Endothelial cell of hepatic sinusoid (primary cell): Measurements from ENCODE around the gene TUBGCP6.
"Not testable (repeated sequence)": the region's sequence is repeated elsewhere in the genome, so short reads cannot be mapped to it uniquely, and the experiment has no call there.

Experiments used
- in situ Hi-C: cut with HindIII; loops from 2 replicates; pipeline ENCODE4 v1.10.0; 2017; ENCODE audit warnings: low sequenced_read_pairs

TUBGCP6 gene

DNA sequence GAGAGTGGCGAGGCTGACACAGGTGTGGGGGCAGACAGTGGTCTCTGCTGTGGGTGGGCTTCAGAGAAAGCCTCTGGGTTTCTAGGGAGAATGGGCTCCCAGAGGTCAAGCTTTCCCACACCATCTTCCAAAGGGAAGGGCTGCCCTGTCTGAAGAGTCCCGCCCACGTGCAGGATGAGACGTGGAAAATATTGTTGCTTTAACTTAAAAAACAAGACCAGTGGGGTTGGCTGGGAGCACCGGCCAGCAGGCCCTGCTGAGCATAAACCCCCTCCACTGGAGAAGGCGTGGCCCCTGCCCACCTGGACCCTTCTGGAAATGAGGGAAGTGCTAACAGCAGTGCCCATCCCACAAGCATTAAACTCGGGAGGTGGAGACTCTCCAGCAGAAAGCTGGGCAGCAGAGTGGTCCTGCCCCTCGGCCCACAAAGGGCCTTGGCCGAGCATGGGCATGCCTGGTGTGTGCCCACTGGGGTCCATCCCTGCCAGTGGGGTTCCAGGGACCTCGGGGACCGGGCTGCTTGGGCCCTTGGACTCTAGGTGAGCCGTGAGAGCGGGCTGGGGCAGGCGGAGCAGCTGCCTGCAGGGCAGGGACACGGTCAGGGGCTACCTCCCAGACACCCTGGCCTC is 28.7 kb downstream of the TUBGCP6 start:
- in situ Hi-C loops, result loop anchor here (10.0 kb wide), 1 partner anchor 139 kb away; no protein-coding TSS in a partner anchor

DNA sequence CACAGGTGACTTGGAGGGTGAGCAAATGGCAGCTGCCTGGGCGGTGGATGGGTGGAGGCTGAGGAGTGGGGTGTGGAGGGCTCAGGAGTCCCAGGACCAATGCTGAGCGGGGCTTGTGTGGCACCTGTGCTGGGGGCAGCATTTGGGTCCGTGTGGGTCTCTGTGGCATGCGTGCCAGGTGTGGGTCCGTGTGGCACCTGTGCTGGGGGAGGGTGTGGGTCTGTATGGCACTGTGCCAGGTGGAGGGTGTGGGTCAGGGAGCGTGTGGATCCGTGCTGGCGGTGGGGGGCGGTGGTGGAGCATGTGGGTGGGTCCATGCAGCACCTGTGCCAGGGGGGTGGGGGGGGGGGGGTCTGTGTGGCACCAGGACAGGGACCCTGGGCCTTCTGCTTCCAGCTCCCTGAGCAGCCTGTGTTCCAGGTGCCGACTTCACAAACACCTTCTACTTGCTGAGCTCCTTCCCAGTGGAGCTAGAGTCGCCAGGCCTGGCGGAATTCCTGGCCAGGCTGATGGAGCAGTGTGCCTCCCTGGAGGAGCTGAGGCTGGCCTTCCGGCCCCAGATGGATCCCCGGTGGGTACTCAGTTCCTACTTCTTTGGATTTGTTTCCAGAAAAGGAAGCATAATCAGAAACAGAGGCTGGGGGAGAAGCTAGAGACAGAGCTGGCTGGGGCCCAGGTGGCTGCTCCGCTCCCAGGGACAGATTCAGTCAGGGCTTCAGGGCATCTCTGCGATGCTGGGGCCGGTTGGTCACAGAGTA is 29.3 kb downstream of the TUBGCP6 start:
- in situ Hi-C loops, result loop anchor here (10.0 kb wide), 1 partner anchor 139 kb away; no protein-coding TSS in a partner anchor

DNA sequence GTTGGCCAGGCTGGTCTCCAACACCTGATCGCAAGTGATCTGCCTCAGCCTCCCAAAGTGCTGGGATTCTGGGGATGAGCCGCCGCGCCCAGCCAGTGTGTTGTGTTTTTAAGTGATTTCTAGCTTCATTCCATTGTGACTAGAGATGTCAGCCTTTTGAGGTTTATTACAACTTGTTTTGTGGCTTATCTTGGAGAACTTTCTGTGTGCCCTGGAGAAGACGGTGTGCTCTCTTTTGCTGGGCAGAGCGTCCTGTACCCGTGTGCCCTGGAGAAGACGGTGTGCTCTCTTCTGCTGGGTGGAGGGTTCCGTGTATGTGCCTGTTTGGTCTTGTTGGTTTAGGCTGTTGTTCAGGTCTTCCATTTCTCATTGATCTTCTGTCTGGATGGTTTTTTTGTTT is 31.6 kb downstream of the TUBGCP6 start:
- in situ Hi-C loops, result loop anchor here (10.0 kb wide), 1 partner anchor 142 kb away; no protein-coding TSS in a partner anchor

DNA sequence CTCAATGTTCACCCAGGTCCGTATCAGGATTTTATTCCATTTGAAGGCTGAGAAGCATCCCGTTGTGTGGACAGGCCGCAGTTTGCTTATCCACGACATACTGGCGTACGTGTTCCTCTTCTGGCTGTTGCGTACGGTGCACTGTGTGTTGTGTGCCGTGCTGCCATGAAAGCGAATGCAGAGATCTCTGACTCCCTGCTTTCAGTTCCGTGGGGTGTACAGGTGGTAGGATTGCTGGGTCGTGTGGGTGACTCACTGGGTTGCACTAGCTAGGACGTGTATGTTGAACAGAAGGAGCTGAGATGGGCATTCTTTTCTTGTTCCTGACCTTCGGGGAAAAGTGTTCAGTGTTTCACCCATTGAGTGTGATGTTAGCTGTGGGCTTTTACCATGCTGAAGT is 33.7 kb downstream of the TUBGCP6 start:
- in situ Hi-C loops, result loop anchor here (10.0 kb wide), 1 partner anchor 144 kb away; no protein-coding TSS in a partner anchor

DNA sequence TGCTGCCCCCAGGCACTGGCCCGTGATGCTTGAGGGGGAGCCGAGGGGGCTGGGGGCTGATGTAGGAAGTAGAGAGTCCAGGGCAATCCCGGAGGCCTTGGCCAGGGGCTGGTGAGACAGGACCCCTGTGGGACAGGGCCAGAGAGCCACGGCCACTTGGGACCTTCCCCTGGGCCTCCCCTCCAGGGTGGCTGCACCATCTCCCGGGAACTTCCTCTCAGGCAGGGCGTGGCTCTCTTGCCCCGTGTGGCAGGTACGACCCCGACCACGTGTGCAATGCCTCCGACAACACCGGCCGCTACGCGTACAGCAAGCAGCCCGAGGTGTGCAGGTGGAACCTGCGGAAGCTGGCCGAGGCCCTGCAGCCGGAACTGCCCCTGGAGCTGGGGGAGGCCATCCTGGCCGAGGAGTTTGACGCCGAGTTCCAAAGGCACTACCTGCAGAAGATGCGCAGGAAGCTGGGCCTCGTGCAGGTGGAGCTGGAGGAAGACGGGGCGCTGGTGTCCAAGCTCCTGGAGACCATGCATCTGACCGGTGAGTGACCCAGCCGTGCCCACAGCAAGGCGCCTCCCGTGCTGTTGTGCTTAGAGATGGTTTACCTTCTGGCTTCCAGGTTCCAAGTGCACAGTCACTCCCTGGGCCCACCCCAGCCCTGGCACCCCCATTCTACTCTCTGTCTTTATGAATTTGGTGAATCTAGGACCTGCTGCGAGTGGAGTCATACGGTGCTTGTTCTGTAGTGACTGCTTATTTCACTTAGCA is 34.3 kb downstream of the TUBGCP6 start:
- in situ Hi-C loops, result loop anchor here (10.0 kb wide), 1 partner anchor 144 kb away; no protein-coding TSS in a partner anchor

DNA sequence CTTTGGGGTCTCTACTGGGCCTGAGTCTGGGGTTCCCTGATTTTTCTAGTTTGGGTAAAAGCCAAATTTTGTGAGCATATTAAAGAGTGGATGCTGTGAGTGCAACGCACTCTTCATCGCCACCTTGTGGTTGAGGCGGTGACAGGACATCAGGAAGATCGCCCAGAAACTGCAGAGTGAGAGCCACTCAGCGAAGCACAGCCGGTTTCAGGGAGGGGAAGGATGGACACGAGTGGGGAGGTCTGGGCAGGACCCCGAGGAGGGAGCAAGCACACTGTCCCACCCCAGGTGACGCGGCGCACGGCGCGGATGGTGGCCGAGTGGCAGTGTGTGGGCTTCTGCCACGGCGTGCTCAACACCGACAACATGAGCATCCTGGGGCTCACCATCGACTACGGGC is 34.9 kb downstream of the TUBGCP6 start:
- in situ Hi-C loops, result loop anchor here (10.0 kb wide), 1 partner anchor 145 kb away; no protein-coding TSS in a partner anchor

DNA sequence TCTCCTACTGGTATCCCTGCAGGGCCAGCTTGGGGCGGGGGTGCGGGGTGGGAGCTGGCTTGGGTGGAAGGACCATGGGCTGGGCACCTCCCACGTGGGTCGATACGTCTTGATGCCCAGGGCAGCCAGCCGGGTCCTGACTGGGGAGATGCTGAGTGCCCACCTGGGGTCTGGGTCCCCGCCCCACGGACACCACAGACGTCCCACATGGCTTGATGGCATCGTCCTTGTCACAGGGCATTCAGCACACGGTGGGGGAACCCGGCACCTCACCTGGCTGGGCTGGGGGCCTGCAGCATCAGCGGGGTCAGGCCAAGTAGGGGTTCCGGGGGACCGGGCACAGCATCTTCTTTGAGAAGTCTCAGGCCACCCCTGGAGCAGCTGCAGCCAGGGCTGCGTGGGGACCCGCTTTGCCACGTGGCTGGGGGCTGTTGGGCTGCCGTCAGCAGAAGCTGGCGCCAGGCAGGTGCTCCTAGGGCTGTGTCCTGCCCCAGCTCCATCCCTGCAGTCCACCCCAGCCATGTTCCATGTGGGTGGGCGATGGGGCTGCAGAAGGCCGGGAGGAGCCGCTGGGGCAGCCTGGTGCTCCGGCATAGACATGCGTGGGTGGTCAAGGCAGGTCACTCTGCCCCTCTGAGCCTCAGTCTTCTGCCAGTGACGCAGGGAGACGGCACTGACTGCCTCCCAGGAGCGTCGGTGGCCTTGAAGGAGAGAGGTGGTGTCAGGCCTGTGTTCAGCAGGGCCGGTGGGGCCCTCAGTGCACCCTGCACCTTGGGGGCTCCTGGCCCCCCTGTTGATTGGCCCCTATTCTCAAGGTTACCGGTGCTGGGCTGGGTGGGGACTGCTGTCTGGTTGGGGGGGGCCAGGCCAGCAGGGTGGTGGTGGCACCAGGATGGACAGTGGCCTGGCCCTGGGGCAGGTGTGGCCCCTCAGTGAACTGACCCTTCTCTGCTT is 35.6 kb downstream of the TUBGCP6 start:
- in situ Hi-C loops, result no loop called here

DNA sequence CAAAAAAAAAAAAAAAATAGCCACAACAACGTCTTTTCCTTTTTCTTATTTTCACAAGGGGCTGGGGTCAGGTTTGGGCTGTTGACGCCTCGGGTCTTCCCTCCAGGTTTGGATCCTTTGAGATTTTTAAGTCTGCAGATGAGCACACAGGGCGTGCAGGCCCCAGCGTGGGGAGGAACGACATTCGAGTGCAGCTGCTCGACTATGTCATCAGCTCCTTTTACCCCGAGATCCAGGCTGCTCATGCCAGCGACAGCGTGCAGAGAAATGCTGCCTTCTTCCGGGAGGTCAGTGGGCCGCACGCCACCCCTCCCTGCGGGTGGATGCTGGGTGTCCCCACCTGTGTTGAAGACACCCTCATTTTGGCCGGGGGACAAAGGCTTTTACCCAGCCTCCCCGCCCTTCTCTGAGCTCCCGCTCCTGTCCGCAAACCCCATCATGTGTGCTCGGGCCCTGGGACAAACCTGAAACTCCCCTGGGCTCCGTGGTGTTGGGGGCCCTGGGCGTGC is 36.3 kb downstream of the TUBGCP6 start:
- in situ Hi-C loops, result no loop called here

DNA sequence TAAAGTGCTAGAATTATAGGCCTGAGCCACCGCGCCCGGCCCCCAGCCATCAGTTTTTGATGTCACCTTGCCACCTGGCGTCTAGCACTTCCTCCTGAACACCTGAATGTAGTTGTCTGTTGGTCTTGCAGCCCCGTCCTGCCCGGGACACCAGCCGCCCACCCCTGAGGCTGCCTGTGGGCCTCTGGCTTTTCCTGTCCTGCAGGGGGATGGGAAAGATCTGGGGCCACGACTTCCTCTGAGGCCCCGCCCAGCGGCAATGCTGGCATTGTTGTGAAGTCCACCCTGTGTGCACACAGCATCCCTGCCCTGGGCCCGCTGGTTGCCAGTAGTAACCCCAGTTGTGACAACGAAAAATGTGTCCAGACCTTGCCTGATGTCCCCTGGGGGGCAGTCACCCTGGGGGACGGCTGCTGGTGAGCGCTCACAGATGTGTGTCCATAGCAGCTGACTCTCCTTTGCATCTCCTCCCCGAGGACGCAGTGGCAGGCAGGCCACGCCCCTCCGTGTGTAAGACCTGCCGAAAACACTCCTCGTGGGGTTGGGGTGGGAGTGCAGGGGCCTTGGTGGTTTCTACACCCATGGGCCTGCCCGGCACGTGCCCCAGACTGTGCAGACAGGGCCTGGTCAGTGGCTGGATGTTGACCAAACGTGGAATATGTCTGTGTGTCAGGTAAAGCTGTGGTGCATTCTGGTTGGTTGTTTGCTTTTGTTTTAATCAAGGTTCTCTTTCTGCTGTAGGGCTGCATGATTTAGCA is 37.3 kb downstream of the TUBGCP6 start:
- in situ Hi-C loops, result no loop called here

DNA sequence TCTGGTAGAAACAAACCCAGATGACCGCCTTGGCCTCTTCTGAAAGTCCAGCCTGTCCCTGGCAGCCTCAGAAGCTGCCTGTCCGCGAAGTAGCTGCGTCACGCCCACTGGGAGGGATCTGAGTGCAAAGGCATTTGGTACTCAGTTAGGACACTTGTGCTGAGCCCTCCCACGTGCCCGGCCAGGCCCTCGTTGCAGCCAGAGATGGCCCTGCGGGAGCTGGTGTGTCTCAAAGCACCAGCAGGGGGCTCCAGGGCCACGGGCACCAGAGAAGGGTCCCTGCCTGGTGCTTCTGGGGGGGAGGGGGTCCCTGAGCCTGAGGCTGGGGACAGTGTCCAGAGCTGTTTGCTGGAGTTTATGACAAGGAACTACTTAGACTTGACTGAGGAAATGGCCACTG is 38.2 kb downstream of the TUBGCP6 start:
- in situ Hi-C loops, result no loop called here

DNA sequence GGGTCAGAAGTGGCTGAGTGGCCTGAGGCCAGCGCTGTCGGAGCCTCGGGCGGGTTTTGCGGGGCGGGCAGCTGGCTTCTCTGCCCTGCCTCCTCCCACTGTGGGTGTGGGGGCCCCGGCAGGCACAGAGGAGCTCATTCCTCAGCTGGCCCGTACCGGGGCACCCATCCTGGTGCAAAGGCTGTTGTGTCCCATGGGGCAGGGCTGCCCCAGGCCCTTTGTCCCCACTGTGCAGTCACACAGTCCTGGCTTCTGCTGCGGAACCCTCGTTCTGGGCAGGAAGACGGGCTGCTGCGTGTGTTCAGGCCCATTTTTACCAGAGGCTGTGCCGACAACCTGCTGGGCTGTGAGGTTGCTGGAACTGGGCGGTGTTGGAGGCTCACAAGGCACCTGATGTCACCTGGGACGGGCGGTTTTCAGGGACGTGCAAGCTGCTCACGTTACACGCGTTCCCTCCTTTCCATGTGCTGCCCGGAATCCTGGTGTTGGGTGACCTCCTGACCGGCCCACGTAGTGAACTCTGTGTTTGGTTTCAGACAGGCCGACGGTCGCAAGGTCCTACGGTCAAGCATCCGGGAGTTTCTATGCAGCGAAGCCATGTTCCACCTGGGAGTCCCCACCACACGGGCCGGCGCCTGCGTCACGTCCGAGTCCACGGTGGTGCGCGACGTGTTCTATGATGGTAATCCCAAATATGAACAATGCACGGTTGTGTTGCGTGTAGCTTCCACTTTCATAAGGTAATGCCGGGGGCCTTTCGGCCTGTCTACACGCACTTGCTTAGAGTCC is 38.8 kb downstream of the TUBGCP6 start:
- in situ Hi-C loops, result no loop called here

DNA sequence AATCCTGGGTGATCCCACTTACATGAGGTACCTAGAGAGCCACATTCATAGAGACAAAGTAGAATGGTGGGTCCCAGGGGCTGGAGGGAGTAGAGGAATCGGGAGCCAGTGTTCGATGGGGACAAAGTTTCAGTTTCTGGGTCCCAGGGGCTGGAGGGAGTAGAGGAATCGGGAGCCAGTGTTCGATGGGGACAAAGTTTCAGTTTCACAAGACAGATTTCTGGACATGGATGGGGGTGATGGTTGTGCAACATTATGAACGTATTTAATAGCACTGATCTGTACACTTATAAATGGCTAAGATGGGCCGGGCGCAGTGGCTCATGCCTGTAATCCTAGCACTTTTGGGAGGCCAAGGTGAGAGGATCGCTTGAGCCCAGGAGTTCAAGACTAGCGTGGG is 39.8 kb downstream of the TUBGCP6 start:
- in situ Hi-C loops, result not testable (repeated sequence)

DNA sequence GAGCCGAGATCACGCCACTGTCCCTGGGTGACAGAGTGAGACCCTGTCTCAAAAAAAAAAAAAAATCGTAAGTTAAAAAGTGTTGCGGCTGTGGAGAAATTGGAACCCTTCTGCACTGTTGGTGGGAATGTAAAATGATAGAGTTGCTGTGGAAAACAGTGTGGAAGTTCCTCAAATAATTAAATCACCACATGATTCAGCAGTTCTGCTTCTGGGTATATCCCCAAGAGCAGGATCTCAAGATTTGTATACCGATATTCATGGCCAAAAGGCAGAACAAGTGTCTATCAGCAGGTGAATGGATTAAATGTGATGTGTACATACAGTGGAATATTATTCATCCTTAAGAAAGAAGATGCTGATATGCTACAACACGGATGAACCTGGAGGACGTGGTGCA is 40.3 kb downstream of the TUBGCP6 start:
- in situ Hi-C loops, result no loop called here

DNA sequence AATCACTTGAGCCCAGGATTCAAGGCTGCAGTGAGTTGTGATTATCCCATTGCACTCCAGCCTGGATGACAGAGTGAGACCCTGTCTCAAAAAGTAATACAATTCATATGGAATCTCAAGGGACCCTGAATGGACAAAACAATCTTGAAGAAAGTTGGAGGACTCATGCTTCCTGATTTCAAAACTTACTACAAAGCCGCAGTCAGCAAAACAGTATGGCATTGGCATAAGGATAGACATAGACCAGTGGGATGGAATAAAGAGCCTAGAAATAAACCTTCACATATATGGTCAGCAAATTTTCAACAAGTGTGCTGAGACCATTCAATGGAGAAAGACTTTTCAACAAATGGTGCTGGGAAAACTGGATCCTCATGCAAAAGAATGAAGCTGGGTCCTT is 41.5 kb downstream of the TUBGCP6 start:
- in situ Hi-C loops, result no loop called here

DNA sequence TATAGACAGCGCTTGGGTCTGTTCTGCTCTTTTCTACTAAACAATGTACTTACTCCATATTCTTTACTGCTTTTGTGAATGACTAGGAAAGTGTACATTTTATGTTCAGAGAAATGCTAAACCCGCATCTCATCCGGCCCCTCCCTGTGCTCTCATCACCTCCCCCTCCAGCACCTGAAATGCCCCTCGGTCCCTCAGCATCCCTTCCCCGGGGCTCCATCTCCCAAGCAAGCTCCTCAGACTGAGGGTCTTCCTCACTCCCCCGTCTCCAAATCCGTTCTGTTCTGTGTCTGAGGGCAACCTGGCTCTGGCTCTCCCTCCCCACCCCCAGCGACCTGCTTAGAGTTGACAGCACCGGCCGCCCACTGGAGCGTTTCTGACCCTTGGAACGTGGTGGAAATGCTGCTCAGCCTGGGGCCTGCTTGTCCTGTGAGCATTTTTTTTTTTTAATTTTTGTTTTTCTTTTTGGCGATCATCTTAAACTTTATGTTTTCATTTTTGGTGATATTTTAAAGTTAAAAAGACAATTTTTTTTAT is 42.6 kb downstream of the TUBGCP6 start:
- in situ Hi-C loops, result no loop called here

DNA sequence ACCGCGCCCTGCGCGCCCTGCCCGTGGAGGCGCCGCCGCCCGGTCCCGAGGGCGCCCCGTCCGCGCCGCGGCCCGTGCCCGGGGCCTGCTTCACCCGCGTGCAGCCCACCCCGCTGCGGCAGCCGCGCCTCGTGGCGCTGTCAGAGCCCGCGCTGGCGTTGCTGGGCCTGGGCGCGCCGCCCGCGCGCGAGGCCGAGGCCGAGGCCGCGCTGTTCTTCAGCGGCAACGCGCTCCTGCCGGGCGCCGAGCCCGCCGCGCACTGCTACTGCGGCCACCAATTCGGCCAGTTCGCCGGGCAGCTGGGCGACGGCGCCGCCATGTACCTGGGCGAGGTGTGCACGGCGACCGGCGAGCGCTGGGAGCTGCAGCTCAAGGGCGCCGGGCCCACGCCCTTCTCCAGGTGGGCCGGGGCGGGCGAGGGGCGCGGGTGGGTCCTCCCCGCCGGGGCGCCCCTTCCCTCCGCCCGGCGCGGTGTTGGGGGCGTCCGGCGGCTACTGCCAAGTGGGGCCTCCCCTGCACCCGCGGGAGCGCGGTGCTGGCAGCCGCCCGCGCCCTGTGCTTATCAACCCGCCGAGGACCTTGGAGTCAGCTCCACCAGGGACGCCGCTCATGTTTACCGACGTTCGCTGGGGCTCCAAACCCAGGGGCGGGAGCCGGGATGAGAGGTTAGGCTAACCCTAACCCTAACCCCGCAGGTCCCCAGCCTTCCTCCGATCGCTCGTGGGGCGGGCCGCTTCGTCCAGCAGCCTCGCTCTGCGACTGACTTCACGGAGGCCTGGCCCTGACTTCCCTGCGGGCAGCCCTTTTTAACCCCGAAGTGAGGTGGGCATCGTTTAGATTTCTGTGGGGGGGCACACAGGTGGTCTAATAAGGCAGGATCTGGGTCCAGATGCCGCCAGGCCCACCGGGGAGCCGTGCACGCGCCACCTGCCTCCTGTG is 43.4 kb downstream of the TUBGCP6 start:
- in situ Hi-C loops, result no loop called here

DNA sequence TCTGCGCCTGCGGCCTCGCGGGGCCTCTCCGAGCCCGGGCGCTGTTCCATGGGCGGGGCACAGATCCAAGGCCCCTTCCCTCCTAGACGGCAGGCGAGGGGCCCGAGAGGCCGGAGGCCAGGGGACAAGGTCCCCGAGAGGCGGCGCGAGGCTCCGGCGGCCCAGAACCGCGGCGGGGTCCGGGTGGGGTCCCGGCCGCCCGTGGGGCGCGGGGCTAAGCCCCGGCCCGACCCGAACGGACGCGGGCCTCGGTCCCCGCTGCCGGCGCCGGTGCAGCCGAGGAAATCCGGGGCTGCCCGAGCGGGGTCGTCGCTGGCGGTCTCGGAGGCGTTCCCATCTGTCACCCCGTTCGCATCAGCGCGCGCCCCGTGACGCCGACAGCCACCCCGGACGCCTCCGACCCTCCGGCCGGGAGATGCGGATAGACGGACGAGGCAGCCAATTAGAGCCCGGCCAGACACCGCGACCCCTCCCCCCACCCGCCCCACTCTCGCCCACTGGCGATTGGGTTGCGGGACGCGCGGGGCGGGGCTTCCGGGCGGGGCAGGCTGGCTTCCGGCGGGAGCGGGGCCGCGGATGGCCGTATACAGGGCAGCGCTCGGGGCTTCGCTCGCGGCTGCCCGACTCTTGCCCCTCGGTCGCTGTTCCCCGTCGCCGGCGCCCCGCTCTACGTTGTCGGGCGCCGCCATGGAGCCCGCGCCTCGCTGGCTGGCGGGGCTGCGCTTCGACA is 44.2 kb downstream of the TUBGCP6 start, which contains the start of gene SELENOO:
Gene SELENOO, plus strand, starts transcription at position 551 of the 730 bp plus-strand sequence. Its CDS starts 26 bp downstream, at position 577.
- in situ Hi-C loops, result no loop called here
